Measurements from ENCODE around the gene MYLK2.
"Not testable (repeated sequence)": the region's sequence is repeated elsewhere in the genome, so short reads cannot be mapped to it uniquely, and the experiment has no call there.

Gene MYLK2

GRCh38 chr20:31824125-31824485 is 4.9 kb downstream of the MYLK2 start:
- Histone ChIP-seq H3K4me1 (ENCODE audit: control insufficient read depth in 5 of 5, insufficient read depth in 5 of 5, low read length in 5 of 5) (peaks cover 0 to 8% (median 7%) of the 10 kb centered on the region in 5 donors), H3K9ac (ENCODE audit: low read length in 5 of 5) (no peak overlapping the region), H3K9me3 (ENCODE audit: control insufficient read depth in 5 of 5, low read length in 5 of 5) (no peaks in the 10 kb centered on the region), H3K4me3 (ENCODE audit: low read depth in 1 of 5, low read length in 5 of 5) (no peak overlapping the region), H3K36me3 (ENCODE audit: control insufficient read depth in 5 of 5, insufficient read depth in 5 of 5, low read length in 5 of 5) (no peaks in the 10 kb centered on the region), H3K27ac (ENCODE audit: low read depth, low read length) (no peak overlapping the region), H3K27me3 (ENCODE audit: control insufficient read depth in 5 of 5, insufficient read depth in 4 of 5, low read length in 5 of 5) (peaks cover 0 to 5% (median 0%) of the 10 kb centered on the region in 5 donors)

- Histone ChIP-seq H3K9me3 (ENCODE audit: control insufficient read depth in 5 of 5, low read length in 5 of 5) (no peaks in the 10 kb centered on the region), H3K4me1 (ENCODE audit: control insufficient read depth in 5 of 5, insufficient read depth in 5 of 5, low read length in 5 of 5) (peaks cover 0 to 8% (median 7%) of the 10 kb centered on the region in 5 donors), H3K9ac (ENCODE audit: low read length in 5 of 5) (no peak overlapping the region), H3K27ac (ENCODE audit: low read depth, low read length) (no peak overlapping the region), H3K4me3 (ENCODE audit: low read depth in 1 of 5, low read length in 5 of 5) (no peak overlapping the region), H3K36me3 (ENCODE audit: control insufficient read depth in 5 of 5, insufficient read depth in 5 of 5, low read length in 5 of 5) (no peaks in the 10 kb centered on the region), H3K27me3 (ENCODE audit: control insufficient read depth in 5 of 5, insufficient read depth in 4 of 5, low read length in 5 of 5) (peaks cover 0 to 5% (median 0%) of the 10 kb centered on the region in 5 donors)
Observed at GRCh38 chr20:31824554-31825313, 5.6 kb downstream of the MYLK2 start.

DNA sequence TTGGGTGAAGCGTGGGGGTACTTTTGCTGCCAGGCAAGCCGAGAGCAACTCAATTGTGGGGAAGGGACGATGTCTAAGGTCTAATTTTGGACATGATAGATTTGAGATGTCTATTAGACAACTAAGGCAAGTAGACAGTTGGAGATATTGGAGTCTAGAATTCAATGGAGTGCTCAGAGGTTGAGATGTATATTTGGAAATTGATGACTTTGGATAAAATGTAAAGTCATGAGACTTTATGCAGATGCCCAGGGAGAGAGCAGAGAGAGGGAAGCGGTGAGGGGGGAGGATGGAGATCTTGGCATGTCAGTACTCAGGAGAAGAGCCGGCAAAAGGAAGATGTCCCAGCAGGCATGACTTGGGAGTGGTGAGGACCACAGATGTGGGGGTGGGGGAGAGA is 6.9 kb downstream of the MYLK2 start:
- Histone ChIP-seq H3K4me1 (ENCODE audit: control insufficient read depth in 5 of 5, insufficient read depth in 5 of 5, low read length in 5 of 5) (peaks cover 0 to 10% (median 7%) of the 10 kb centered on the region in 5 donors), H3K9ac (ENCODE audit: low read length in 5 of 5) (no peak overlapping the region), H3K27ac (ENCODE audit: low read depth, low read length) (no peak overlapping the region), H3K4me3 (ENCODE audit: low read depth in 1 of 5, low read length in 5 of 5) (no peak overlapping the region), H3K9me3 (ENCODE audit: control insufficient read depth in 5 of 5, low read length in 5 of 5) (no peaks in the 10 kb centered on the region), H3K27me3 (ENCODE audit: control insufficient read depth in 5 of 5, insufficient read depth in 4 of 5, low read length in 5 of 5) (peaks cover 0 to 5% (median 0%) of the 10 kb centered on the region in 5 donors), H3K36me3 (ENCODE audit: control insufficient read depth in 5 of 5, insufficient read depth in 5 of 5, low read length in 5 of 5) (no peaks in the 10 kb centered on the region)

DNA sequence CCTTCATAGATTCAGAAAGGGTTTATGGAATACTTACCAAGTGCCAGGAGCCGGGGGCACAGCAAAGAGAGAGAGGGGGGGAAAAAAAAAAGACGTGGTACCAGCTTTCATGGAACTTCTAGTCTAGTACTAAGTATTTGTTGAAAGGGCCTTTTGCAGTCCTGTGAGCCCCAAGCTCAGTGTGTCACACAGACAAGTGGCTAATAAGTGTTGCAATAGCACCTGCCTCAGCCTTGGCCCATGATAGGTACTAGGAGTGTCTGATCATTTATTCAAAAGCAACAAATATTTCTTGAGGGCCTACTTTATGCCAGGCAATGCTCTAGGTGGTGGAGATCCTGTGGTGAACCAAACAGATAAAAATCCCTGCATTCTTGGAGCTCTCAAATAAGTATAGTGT is 7.9 kb downstream of the MYLK2 start:
- H3K4me1 ChIP-seq (ENCODE audit: control insufficient read depth in 5 of 5, insufficient read depth in 5 of 5, low read length in 5 of 5): peaks cover 0 to 10% (median 7%) of the 10 kb centered on the region in 5 donors
- no peak overlapping the region for H3K9ac ChIP-seq (ENCODE audit: low read length in 5 of 5)
- H3K27me3 ChIP-seq (ENCODE audit: control insufficient read depth in 5 of 5, insufficient read depth in 4 of 5, low read length in 5 of 5): peaks cover 0 to 5% (median 0%) of the 10 kb centered on the region in 5 donors
- H3K27ac ChIP-seq (ENCODE audit: low read depth, low read length): no peak overlapping the region
- no peak overlapping the region for H3K4me3 ChIP-seq (ENCODE audit: low read depth in 1 of 5, low read length in 5 of 5)
- no peaks in the 10 kb centered on the region for H3K9me3 ChIP-seq (ENCODE audit: control insufficient read depth in 5 of 5, low read length in 5 of 5)
- no peaks in the 10 kb centered on the region for H3K36me3 ChIP-seq (ENCODE audit: control insufficient read depth in 5 of 5, insufficient read depth in 5 of 5, low read length in 5 of 5)

- not testable (repeated sequence) for H3K36me3 ChIP-seq (ENCODE audit: control insufficient read depth in 5 of 5, insufficient read depth in 5 of 5, low read length in 5 of 5); H3K9me3 ChIP-seq (ENCODE audit: control insufficient read depth in 5 of 5, low read length in 5 of 5); H3K4me3 ChIP-seq (ENCODE audit: low read depth in 1 of 5, low read length in 5 of 5); H3K27ac ChIP-seq (ENCODE audit: low read depth, low read length); H3K9ac ChIP-seq (ENCODE audit: low read length in 5 of 5); H3K27me3 ChIP-seq (ENCODE audit: control insufficient read depth in 5 of 5, insufficient read depth in 4 of 5, low read length in 5 of 5); H3K4me1 ChIP-seq (ENCODE audit: control insufficient read depth in 5 of 5, insufficient read depth in 5 of 5, low read length in 5 of 5)
Observed at GRCh38 chr20:31828016-31828415, 8.9 kb downstream of the MYLK2 start.

GRCh38 chr20:31829731-31830130 is 10.6 kb downstream of the MYLK2 start:
- peaks cover 0 to 6% (median 0%) of the 10 kb centered on the region in 5 donors for H3K4me1 ChIP-seq (ENCODE audit: control insufficient read depth in 5 of 5, insufficient read depth in 5 of 5, low read length in 5 of 5)
- H3K9ac ChIP-seq (ENCODE audit: low read length in 5 of 5): no peak overlapping the region
- no peak overlapping the region for H3K27ac ChIP-seq (ENCODE audit: low read depth, low read length)
- no peaks in the 10 kb centered on the region for H3K9me3 ChIP-seq (ENCODE audit: control insufficient read depth in 5 of 5, low read length in 5 of 5)
- H3K36me3 ChIP-seq (ENCODE audit: control insufficient read depth in 5 of 5, insufficient read depth in 5 of 5, low read length in 5 of 5): no peaks in the 10 kb centered on the region
- no peak overlapping the region for H3K4me3 ChIP-seq (ENCODE audit: low read depth in 1 of 5, low read length in 5 of 5)
- H3K27me3 ChIP-seq (ENCODE audit: control insufficient read depth in 5 of 5, insufficient read depth in 4 of 5, low read length in 5 of 5): peaks cover 0 to 3% (median 0%) of the 10 kb centered on the region in 5 donors

GRCh38 chr20:31830406-31830981 is 11.3 kb downstream of the MYLK2 start:
- Histone ChIP-seq H3K4me3 (ENCODE audit: low read depth in 1 of 5, low read length in 5 of 5) (no peak overlapping the region), H3K4me1 (ENCODE audit: control insufficient read depth in 5 of 5, insufficient read depth in 5 of 5, low read length in 5 of 5) (peaks cover 0 to 6% (median under 1%) of the 10 kb centered on the region in 5 donors), H3K9me3 (ENCODE audit: control insufficient read depth in 5 of 5, low read length in 5 of 5) (no peaks in the 10 kb centered on the region), H3K27me3 (ENCODE audit: control insufficient read depth in 5 of 5, insufficient read depth in 4 of 5, low read length in 5 of 5) (peaks cover 0 to 3% (median 0%) of the 10 kb centered on the region in 5 donors), H3K27ac (ENCODE audit: low read depth, low read length) (no peak overlapping the region), H3K36me3 (ENCODE audit: control insufficient read depth in 5 of 5, insufficient read depth in 5 of 5, low read length in 5 of 5) (no peaks in the 10 kb centered on the region), H3K9ac (ENCODE audit: low read length in 5 of 5) (no peak overlapping the region)

GRCh38 chr20:31831211-31831610 is 12.1 kb downstream of the MYLK2 start:
- H3K9ac ChIP-seq (ENCODE audit: low read length in 5 of 5): no peak overlapping the region
- H3K9me3 ChIP-seq (ENCODE audit: control insufficient read depth in 5 of 5, low read length in 5 of 5): no peaks in the 10 kb centered on the region
- H3K4me1 ChIP-seq (ENCODE audit: control insufficient read depth in 5 of 5, insufficient read depth in 5 of 5, low read length in 5 of 5): peaks cover 4 to 13% (median 7%) of the 10 kb centered on the region in 5 donors
- H3K27me3 ChIP-seq (ENCODE audit: control insufficient read depth in 5 of 5, insufficient read depth in 4 of 5, low read length in 5 of 5): peaks cover 0 to 3% (median 0%) of the 10 kb centered on the region in 5 donors
- no peaks in the 10 kb centered on the region for H3K36me3 ChIP-seq (ENCODE audit: control insufficient read depth in 5 of 5, insufficient read depth in 5 of 5, low read length in 5 of 5)
- H3K4me3 ChIP-seq (ENCODE audit: low read depth in 1 of 5, low read length in 5 of 5): no peak overlapping the region
- H3K27ac ChIP-seq (ENCODE audit: low read depth, low read length): no peak overlapping the region

- no peaks in the 10 kb centered on the region for H3K36me3 ChIP-seq (ENCODE audit: control insufficient read depth in 5 of 5, insufficient read depth in 5 of 5, low read length in 5 of 5)
- H3K4me1 ChIP-seq (ENCODE audit: control insufficient read depth in 5 of 5, insufficient read depth in 5 of 5, low read length in 5 of 5): peaks cover 6 to 20% (median 14%) of the 10 kb centered on the region in 5 donors
- no peak overlapping the region for H3K4me3 ChIP-seq (ENCODE audit: low read depth in 1 of 5, low read length in 5 of 5)
- H3K9ac ChIP-seq (ENCODE audit: low read length in 5 of 5): no peak overlapping the region
- H3K27me3 ChIP-seq (ENCODE audit: control insufficient read depth in 5 of 5, insufficient read depth in 4 of 5, low read length in 5 of 5): peaks cover 0 to 3% (median 0%) of the 10 kb centered on the region in 5 donors
- H3K27ac ChIP-seq (ENCODE audit: low read depth, low read length): no peak overlapping the region
- no peaks in the 10 kb centered on the region for H3K9me3 ChIP-seq (ENCODE audit: control insufficient read depth in 5 of 5, low read length in 5 of 5)
Observed at GRCh38 chr20:31831771-31832306, 12.7 kb downstream of the MYLK2 start.
